Neural cell (in vitro differentiated cells): ENCODE measurements around the gene SLC25A24. TPM values are rescaled to one million over a fixed set of nuclear protein-coding genes. Genes with fewer than 3 reads are reported as not detected.

Experiments
- H2AFZ ChIP-seq: fragments of 200-600, 300-800 bp; sonication (generic), shearing (Covaris generic); 2 replicates; pipeline ENCODE4 v1.6.0; 2014; ENCODE audit warnings: low read depth, mild to moderate bottlenecking, antibody characterized with exemption, low read length, moderate library complexity
- H3F3A ChIP-seq: fragments of 200-600 bp; shearing (Covaris generic); 2 replicates; pipeline ENCODE4 v1.6.1; 2016; ENCODE audit warnings: mild to moderate bottlenecking, moderate library complexity, mixed read lengths, antibody characterized with exemption, low read length; ENCODE audit not compliant: insufficient read depth, poor library complexity, severe bottlenecking
- H3K27ac ChIP-seq: fragments of 200-600, 300-800 bp; sonication (generic), shearing (Covaris generic); 2 replicates; pipeline ENCODE4 v1.5.1; 2014; ENCODE audit warnings: mild to moderate bottlenecking, low read length, moderate library complexity
- H3K27me3 ChIP-seq: fragments of 300-800, 200-600 bp; sonication (generic), shearing (Covaris generic); 2 replicates; pipeline ENCODE4 v1.6.0; 2014; ENCODE audit warnings: mild to moderate bottlenecking, low read depth, low read length, moderate library complexity; ENCODE audit not compliant: insufficient read depth
- H3K36me3 ChIP-seq: fragments of 300-800, 200-600 bp; sonication (generic), shearing (Covaris generic); 2 replicates; pipeline ENCODE4 v1.5.1; 2014; ENCODE audit warnings: mild to moderate bottlenecking, antibody characterized with exemption, low read length, moderate library complexity; ENCODE audit not compliant: insufficient read depth
- H3K4me2 ChIP-seq: fragments of 300-800, 200-600 bp; sonication (generic), shearing (Covaris generic); 2 replicates; pipeline ENCODE4 v1.6.0; 2014; ENCODE audit warnings: mild to moderate bottlenecking, low read length
- H3K4me3 ChIP-seq: fragments of 300-800, 200-600 bp; sonication (generic), shearing (Covaris generic); 2 replicates; pipeline ENCODE4 v1.5.1; 2014; ENCODE audit warnings: mild to moderate bottlenecking, low read length, moderate library complexity
- H3K79me2 ChIP-seq: fragments of 200-600 bp; shearing (Covaris generic); replicated peaks from 2 replicates; pipeline ENCODE4 v1.6.0; 2014; ENCODE audit warnings: mild to moderate bottlenecking, low read length, moderate library complexity; ENCODE audit not compliant: insufficient read depth
- H3K9ac ChIP-seq: fragments of 300-800, 200-600 bp; sonication (generic), shearing (Covaris generic); 2 replicates; pipeline ENCODE4 v1.6.1; 2016; ENCODE audit warnings: mild to moderate bottlenecking, low read length, mixed read lengths
- H3K9me2 ChIP-seq: fragments of 200-600 bp; shearing (Covaris generic); 2 replicates; pipeline ENCODE4 v1.6.1; 2016; ENCODE audit warnings: mild to moderate bottlenecking, low read length, mixed read lengths; ENCODE audit not compliant: insufficient read depth
- H3K9me3 ChIP-seq: fragments of 200-600, 300-800 bp; sonication (generic), shearing (Covaris generic); 2 replicates; pipeline ENCODE4 v1.6.1; 2016; ENCODE audit warnings: mild to moderate bottlenecking, mixed run types, low read length, moderate library complexity, mixed read lengths
- H4K20me1 ChIP-seq: fragments of 200-600 bp; shearing (Covaris generic); 2 replicates; pipeline ENCODE4 v1.6.1; 2016; ENCODE audit warnings: mild to moderate bottlenecking, mixed run types; ENCODE audit not compliant: insufficient read depth
- CTCF ChIP-seq: fragments of 450-650 bp; IDR thresholded peaks from 2 replicates; pipeline ENCODE4 v1.5.1; 2014; ENCODE audit warnings: antibody characterized with exemption, mild to moderate bottlenecking, moderate library complexity; ENCODE audit not compliant: poor library complexity, severe bottlenecking
- EP300 ChIP-seq: fragments of 450-650 bp; conservative IDR thresholded peaks from 2 replicates; pipeline ENCODE4 v1.6.1; 2014; ENCODE audit warnings: antibody characterized with exemption, mild to moderate bottlenecking, moderate library complexity; ENCODE audit not compliant: poor library complexity, severe bottlenecking
- EZH2 ChIP-seq: fragments of 200-600, 300-800 bp; shearing (Covaris generic), sonication (generic); IDR thresholded peaks from 2 replicates; pipeline ENCODE4 v1.6.1; 2014; ENCODE audit warnings: antibody characterized with exemption, low read length, borderline replicate concordance, mild to moderate bottlenecking; ENCODE audit not compliant: insufficient read depth, poor library complexity, severe bottlenecking
- MXI1 ChIP-seq: fragments of 450-650 bp; conservative IDR thresholded peaks from 2 replicates; pipeline ENCODE4 v1.6.1; 2014; ENCODE audit warnings: antibody characterized with exemption, mild to moderate bottlenecking; ENCODE audit not compliant: poor library complexity, severe bottlenecking
- POLR2AphosphoS5 ChIP-seq: IDR thresholded peaks from 2 replicates; pipeline ENCODE4 v1.6.1; 2012
- RAD21 ChIP-seq: fragments of 450-650 bp; conservative IDR thresholded peaks from 2 replicates; pipeline ENCODE4 v1.6.1; 2014; ENCODE audit warnings: antibody characterized with exemption, mild to moderate bottlenecking, moderate library complexity
- REST ChIP-seq: IDR thresholded peaks from 2 replicates; pipeline ENCODE4 v1.6.1; 2012; ENCODE audit warnings: borderline replicate concordance
- SMC3 ChIP-seq: fragments of 450-650 bp; conservative IDR thresholded peaks from 2 replicates; pipeline ENCODE4 v1.6.1; 2014; ENCODE audit warnings: antibody characterized with exemption, mild to moderate bottlenecking, moderate library complexity; ENCODE audit not compliant: poor library complexity
- TAF1 ChIP-seq: IDR thresholded peaks from 2 replicates; pipeline ENCODE4 v1.6.1; 2012; ENCODE audit warnings: low read depth
- polyA plus RNA-seq: library from polyadenylated mRNA; depleted of rRNA; stranded (reverse); fragments of >200 nt; gene quantifications from 2 replicates; pipeline ENCODE4 v1.2.3, GENCODE V29; 2014

SLC25A24 gene
- polyA plus RNA-seq, 1 donor from 2014 or later: 25.5 TPM

GRCh38 chr1:108124023-108124422, 76.1 kb downstream of the SLC25A24 start:
- Histone ChIP-seq H3K9me3 (no peaks in the 10 kb centered on the region), H3K9ac (no peak overlapping the region), H3K9me2 (no peaks in the 10 kb centered on the region), H3F3A (no peaks in the 10 kb centered on the region), H3K27me3 (no peaks in the 10 kb centered on the region), H4K20me1 (no peaks in the 10 kb centered on the region), H3K4me3 (no peak overlapping the region), H3K36me3 (no peaks in the 10 kb centered on the region), H3K4me2 (no peak overlapping the region), H3K27ac (no peak overlapping the region), H3K79me2 (no peaks in the 10 kb centered on the region), H2AFZ (no peak overlapping the region)
- TF ChIP-seq RAD21 (no peak), TAF1 (no peak), SMC3 (no peak), CTCF (no peak), MXI1 (no peak), REST (no peak), EP300 (no peak), EZH2 (no peak), POLR2AphosphoS5 (no peak)

GRCh38 chr1:108121358-108122143, 78.6 kb downstream of the SLC25A24 start:
- TF ChIP-seq RAD21 (no peak), TAF1 (no peak), REST (no peak), CTCF (no peak), MXI1 (no peak), POLR2AphosphoS5 (no peak), EZH2 (no peak), SMC3 (no peak), EP300 (no peak)
- H3K27ac ChIP-seq: no peak overlapping the region
- no peaks in the 10 kb centered on the region for H3K79me2 ChIP-seq
- H3K4me3 ChIP-seq: no peak overlapping the region
- H2AFZ ChIP-seq: no peak overlapping the region
- no peaks in the 10 kb centered on the region for H3F3A ChIP-seq
- no peaks in the 10 kb centered on the region for H3K9me2 ChIP-seq
- no peaks in the 10 kb centered on the region for H3K27me3 ChIP-seq
- no peaks in the 10 kb centered on the region for H3K36me3 ChIP-seq
- H4K20me1 ChIP-seq: no peaks in the 10 kb centered on the region
- no peak overlapping the region for H3K9ac ChIP-seq
- H3K4me2 ChIP-seq: no peak overlapping the region
- no peaks in the 10 kb centered on the region for H3K9me3 ChIP-seq
